HuH-7 (cell line): ENCODE results near the gene CTNNBL1.

Experiments
- DNase-seq: peaks from one replicate; pipeline ENCODE4 v3.0.0; 2011; ENCODE audit warnings: low spot score

Gene CTNNBL1

DNA sequence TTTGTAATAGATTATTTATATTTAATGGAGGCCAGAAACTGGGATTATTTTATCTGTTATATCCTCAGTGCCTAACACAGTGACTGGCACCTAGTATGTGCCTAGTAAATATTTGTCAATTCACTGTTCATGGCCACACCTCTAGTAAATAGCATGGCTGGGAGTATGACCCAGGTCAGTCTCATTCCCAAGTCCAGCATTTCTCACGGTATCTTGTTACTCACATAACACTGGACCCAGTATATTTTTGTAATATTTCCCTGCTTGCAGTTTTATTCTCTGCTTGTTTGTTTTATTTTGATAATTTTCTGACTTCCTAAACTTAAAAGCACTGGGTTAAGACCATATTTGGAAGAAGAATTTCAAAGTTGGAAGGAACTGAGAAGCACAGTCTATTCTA is 47.7 kb downstream of the CTNNBL1 start:
- no peak for DNase-seq

DNA sequence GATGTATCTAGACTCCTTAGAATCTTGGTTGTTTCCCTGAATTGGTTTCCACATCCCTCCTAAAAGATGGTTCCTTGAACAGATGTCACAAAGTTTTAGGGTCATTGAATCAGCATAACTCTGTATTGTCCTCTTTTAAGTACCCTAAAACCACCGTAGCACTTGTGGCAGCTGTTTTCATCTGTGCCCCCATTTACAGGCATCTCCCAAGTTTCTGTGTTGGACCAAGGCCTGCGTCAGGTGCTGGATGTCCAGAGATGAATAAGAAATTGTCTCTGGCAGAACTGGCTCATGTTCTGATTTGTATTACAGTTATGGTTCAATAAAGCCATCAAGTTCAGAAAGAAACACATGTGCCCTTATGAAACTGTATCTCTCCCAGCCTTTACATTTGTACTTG is 48.3 kb downstream of the CTNNBL1 start:
- no peak for DNase-seq

DNA sequence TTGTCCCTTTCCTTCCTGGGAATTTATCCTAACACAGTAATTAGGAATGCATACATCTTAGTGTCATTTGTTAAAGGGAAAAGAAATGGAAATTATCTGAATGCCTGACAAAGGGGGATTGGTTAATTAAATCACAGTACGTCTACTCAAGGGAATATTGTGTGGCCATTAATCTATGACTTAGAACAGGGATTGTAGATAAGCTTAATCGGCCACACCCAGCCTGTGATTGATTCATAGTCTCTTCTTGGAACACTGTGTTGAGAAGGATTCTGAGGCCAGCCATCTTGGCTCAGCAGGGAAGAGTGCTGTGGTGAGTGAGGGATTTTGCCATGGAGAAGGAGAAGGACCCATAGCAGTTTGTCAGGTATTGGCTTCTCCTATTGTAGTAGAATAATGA is 50.5 kb downstream of the CTNNBL1 start:
- no peak for DNase-seq

DNA sequence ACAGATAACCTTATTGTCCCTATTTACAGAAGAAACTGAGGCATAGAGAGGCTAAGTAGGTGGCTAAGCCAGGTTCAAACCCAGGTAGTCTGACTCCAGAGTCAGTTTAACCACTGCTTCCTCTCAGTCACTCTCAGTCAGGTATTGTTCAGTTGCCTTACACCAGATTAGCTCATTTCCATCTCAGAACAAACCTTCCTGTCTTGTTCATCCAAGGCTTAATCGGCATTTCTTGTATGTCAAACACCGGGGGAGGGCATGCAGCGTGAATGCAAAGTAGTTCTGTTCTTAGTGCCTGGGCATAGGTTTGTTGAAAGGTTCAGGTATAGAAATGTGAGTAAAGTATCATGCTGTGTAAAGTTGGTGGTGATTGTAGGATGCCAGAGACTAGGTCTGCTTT is 51.7 kb downstream of the CTNNBL1 start:
- no peak for DNase-seq

DNA sequence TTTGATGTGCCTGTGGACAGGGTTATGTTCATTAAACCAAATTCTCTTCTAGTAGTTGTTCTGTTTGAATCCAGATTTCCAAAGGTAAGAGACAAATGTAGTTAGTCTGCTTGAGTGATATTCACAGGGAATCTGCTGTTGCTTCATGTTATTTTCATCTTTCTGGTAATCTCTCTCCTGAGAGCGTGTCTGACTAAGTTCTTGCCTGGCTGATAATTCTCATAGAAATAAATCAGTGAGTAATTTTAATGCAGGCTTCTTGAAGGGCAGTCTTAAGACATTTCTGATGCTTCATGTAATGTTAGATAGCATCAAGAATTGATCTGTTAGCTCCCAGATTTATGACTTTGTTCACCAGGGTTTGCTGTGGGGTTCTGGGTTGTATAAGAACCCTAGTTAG is 54.2 kb downstream of the CTNNBL1 start:
- no peak for DNase-seq

DNA sequence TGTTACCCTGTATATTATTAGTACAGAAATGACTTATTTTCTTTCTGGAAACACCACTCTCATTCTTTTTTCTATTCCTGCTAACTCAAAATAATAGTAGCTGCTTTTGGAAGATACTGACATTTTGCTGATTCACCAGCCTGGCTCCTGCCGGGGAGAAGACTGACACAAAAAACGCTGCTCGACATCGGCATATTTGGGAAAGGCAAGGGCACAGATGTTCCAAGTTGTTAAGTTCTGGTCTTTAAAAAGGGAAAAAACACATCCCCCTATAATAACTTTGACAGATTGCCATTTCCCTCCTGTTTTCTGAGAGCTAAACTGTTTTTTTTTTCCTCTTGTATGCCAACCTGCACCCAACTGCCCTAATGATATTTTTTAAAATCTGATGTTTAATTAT is 55.4 kb downstream of the CTNNBL1 start:
- DNase-seq: no peak

DNA sequence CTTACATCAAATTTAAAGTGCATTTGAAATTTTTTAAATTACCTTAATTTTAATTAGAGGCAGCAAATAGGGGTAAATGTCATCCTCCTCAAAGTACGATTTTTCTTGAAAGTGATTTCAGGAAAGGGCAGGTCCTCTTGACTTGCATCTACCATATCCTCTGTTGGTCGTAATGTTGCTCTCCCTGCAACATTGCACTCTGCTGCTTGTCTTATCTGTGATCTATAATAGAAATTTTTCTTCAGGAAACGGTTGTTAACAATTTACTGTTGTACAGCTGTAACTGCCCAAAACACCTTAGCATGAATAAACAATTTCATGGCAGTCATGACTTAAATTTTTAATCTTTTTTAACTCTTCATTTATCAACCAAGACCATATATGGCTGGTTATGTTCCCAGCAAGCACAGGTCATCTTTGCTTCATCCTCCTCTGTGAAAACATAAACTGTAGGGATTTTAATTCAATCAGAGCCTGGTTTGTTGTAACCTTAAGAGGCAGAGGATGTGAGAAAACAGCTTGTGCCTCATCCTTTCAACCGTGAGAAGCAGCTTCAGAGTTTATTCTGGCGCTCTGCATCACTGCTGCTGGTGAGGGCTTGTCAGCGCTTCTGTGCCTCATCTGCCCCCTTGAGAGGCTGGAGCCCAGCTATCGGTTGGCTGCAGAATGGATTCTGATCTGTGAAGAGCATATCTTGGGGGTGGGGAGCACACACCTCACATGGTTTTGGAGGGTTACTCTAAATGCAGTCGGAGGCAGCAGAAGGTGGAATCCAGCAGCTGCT is 56.0 kb downstream of the CTNNBL1 start:
- no peak for DNase-seq

DNA sequence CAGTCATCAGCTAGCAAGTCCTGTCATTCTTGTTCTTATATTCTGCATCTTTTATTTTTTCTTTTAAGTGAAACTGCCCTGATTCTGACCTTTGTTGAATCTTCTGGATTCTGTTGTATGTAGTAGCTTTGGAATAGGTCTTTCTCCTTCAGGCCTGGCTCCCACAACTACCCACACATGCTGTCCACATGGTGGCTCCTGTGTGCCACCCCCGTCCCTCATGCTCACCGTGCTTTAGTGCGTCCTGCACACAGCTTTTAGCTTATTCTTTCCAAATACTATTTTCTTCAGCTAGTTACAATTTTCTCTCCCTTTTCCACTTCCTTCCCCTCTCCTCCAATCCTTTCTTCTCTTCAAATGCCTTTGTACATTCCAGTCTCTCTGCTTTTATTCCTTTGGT is 61.8 kb downstream of the CTNNBL1 start:
- DNase-seq: no peak

DNA sequence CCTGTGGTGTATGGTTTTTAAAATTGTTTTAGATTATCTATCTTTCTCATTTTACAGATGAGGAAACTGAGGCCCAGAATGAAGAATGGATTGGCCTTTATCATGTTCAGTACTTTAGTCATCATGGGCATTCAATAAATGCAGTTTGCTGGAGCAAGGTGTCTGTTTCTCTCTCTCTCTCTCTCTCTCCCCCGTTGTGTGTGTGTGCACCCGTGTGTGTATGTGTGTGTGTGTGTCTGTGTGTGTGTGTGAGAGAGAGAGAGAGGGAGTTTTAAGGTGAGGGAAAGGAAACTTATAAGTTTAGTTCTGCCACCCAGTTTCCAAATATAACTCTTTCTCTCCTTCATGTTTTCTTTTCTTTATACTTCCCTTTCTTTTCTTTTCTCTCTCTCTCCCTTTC is 62.4 kb downstream of the CTNNBL1 start:
- DNase-seq: no peak

DNA sequence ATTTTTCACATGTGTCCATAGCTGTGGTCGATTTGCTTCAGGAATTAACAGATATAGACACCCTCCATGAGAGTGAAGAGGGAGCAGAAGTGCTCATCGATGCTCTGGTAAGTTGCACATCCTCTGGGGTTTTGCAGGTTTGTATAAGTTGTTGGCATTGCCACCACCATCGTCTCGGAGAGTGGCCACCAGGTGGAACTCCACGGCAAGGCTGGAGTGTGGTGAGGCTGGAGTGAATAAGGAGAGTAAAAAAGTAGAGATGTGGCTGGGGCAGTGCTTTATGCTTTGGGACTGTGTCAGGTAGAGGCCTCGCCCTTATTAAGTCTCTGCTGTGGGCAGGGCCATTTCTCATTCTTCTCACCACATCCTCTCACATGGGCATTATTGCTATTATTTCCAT is 63.7 kb downstream of the CTNNBL1 start:
- no peak for DNase-seq

DNA sequence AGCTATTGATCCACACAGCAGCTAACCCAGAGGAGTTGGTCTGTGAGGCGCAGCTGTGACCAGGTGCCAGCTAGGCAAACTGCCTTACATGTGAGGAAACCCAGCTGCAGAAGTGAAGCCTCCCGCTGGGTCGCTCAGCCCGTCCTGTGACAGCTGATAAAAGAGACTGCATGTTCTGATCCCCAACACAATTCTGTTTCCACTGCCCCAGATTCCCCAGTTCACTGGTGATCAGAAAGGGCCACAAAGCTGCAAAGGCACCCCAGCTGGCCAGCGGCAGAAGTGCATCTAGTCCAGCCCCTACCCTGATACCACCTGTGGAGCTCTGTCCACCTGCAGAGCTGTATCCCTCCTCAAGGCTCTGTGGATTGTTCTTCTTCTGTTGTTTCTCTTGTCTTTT is 64.5 kb downstream of the CTNNBL1 start:
- peak; percentile 32 for DNase-seq

DNA sequence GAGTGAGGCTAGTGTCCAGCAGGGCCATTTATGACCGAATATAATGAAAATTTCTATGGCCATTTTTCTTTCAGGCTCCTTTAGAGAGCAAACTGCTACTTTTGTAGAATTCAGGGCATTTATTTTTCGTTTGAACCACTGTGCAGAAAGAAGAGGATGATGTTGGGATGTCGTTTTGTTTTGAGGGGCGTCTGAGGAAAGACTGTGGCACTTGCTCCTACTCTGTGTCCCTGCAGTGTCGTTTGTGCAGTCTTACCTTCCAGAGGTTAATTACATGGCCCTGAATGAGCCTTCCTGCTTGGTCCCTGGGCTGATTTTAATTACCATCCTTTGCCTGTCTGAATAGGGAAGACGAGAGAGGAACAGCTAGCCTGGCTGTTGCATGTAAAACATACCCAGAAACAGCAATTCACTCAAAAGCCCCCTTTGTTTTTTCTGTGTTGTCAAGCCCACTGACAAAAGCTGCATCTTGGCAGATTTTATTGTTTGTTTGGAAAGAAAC is 65.3 kb downstream of the CTNNBL1 start:
- no peak for DNase-seq

DNA sequence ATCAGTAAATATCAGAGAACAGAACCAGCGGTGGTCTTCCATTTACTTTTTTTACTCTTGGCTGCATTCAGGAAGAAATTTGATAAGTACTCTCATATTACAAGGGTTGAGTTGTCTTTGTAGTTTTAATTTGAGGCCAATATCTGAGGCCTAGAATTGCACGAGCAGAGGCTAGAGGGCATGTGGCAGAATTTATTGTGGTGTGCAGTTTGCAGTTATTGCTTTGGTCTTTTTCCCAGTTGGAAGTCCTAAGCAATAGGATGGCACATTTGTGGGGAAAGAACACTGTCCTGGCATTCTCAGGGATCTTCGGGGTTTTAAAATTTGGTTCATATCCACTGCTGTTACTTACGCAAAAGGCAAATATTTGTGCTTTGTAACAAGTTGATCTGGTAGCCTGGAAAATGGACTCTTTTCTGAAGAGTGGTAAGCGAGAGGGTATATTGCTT is 66.0 kb downstream of the CTNNBL1 start:
- DNase-seq: no peak

DNA sequence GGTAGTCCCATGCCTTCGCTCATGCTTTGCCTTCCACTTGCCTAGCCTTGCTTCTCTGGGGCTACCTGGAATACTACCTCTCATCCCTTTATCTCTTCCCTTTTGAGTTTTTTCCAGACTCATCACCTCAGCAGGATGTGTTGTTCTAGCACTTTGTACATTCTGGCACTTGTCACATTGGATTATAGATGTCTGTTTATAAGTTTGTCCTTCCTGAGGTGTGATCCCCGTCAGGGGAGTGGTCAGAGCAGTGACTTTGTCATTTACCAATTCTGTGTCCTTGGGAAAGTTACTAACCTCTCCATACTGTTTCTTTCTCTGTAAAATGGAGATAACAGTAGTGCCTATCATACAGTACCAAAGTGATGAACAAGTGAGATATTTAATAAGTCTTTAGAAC is 66.5 kb downstream of the CTNNBL1 start:
- no peak for DNase-seq

DNA sequence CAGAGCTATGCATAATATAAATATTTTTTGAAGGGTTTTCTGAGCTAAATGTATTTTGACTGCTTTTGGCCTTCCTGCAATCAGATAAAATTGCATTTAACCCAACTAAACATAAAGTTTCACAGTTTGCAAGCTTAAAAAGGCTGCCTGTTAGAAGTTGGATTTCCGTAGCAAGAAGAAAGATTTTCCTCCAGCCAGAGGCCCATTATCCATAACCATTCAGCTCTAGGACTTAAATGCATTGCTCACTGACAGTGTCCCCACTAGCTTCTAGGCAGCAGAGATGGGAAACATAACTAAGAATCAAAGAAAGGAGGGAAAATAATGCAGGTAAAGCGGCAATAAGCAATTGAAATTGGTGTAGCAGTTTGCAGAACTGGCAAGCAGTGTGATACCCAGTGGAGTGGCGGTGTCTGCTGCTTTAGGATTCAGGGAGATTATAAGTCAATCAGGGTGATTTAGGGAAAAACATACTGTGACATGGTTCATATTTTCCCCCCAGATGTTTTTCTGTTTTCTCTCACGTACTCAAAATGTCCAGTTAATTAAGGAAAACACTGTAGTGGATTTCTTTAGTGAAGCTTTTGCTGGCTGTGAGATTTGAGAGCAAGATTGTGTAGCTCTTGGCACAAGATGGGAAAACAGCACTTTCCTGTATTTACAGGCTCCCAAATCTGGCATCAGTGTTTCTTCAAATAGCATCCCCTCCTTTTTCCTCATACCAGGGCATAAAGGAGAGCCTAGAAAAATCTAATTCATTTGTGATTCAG is 69.1 kb downstream of the CTNNBL1 start:
- no peak for DNase-seq

DNA sequence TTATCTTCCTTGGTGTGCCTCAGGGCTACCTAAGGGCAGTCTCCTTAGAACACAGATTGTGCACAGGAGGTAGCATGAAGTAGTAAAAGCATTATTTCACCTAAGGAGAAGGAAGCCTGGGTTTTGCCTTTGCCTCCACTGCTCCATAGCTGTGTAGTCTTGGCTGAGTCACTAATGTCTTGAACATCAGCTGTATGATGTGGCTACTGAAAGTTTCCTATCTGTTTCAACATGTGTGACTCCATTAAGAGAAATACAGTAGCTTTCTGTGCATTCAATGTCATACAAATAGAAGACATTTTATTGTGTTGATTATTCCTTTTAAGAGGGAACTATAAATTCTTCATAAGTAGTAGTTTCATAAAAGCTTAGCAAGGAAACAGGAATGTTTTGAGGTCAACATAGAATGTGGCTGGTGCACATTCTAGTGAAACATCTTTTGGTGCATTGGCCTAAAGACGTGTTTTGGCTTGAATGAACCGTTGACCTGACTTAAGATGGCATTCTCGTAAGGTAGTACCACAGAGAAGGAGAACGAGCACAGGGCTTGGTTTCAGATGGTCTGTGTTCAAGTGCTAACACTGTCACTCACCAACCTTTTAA is 70.6 kb downstream of the CTNNBL1 start:
- DNase-seq: no peak

DNA sequence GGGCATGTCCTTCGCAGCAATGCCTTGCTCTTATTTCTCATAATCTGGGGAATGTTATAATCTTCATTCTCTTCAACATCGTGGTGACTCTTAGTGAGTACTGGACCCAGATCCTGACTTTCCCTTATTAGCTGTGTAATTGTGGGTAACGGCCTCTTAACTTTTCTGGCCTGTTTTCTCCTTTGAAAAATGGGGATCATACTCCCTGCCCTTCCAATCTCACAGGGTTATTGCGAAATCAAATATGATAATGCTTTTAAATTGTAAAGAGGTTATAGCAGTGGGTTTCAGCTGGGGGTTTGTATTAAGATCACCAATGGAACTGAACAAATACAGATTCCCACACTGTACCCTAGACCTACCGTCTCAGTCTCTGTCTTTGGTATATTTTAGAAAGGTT is 77.1 kb downstream of the CTNNBL1 start:
- no peak for DNase-seq

DNA sequence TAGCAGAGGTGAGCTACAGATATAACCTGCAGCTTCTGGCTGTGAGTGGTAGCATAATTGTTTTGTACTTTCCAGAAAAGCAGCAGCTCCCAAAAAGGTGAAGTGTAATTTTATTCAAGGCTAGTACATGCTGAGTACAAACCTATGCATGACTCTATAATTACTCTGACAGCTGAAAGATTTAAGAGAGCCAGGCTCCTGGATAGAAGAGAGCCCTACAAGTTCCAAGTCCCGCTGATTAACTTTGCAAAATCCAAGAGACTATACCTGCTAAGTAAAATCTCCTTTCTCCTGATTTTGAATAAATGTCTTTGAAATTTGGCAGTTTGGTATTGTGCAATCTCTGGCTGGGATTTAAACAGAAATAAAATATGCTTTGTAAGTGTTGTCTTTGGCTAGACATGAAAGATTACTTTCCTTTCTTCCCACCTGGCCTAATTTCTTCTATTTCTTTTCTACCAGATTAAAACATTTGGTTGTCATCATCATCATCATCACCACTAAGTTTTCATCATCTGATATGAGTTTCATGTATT is 79.5 kb downstream of the CTNNBL1 start:
- no peak for DNase-seq

DNA sequence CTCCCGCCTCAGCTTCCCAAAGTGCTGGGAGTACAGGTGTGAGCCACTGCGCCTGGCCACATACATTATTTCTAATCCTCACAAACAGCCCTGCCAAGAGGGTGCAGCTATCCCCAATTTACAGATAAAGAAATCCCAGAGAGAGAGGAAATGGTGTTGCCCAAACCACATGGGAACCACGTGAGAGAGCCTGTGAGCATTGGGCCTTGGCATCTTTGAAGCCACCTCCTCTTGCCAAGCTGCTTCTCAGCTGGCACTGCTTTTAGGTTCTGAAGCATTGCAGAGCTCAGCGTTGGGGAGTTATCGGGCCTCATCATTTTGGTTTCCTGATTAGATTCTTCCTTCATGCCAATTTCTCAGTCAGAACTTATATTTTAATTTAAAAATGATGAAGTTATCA is 80.3 kb downstream of the CTNNBL1 start:
- DNase-seq: no peak

DNA sequence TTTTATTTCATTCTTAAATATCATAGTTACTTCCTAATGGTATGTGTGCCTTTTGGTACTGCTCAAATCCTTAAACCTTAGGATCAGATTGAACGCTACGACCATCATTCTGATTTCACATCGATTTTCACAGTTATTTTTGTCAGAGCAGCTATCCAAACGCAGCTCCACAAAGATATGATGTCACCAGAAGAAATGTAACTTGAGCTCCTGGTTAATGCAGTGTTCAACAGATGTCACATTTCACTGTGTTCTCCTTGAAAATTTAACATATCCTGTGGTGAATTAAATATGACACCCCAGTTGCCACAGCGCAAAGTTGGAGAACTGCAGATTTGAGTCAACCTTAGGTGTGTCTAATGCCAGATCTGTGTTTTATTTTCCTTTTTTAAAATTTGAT is 81.4 kb downstream of the CTNNBL1 start:
- DNase-seq: no peak

DNA sequence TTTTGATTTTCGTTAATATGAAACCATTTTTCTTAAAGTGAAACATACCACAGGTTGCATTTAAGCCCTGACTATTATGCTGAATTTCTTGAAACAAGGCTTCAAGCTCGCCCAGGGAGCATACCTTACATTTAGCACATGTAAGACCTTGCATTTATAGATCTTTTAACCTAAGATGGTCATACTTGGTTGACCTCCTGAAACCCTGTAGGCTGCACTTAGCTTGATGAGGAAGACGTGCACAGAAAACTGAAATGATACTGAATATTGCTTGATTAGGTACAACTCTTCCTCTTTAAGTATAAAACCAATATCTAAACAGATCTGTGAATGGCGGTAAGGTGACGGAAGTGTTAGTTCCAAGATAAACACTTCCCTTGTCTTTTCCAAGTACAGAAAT is 82.2 kb downstream of the CTNNBL1 start:
- no peak for DNase-seq

DNA sequence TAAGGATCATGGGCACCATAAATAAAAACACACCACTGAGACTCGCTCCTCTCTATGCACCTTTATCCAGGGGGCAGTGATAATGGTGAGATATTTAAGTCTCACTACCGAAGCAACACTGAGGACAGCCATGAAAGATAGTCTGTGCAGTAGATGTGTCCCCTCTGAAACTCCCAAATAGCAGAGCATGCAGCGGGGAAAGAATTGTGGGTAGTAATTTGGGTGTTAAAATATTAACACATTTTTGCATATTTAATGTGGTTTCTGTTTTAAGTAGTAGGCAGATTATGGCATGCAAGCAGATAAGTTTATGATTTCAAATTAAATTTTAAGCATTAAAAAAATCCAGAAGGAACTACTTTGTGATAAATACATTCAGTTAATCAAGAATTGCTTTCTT is 82.7 kb downstream of the CTNNBL1 start:
- DNase-seq: no peak
